HEK293 (cell line): ENCODE data around the gene JCAD.

Experiments used
- KLF7 ChIP-seq: fragments of 450-650 bp; formaldehyde crosslinking; IDR thresholded peaks from 2 replicates; pipeline ENCODE4 v1.5.1; 2016; ENCODE audit warnings: missing biosample characterization, missing genetic modification characterization, borderline replicate concordance
- SETDB1 ChIP-seq: IDR thresholded peaks from one replicate; pipeline ENCODE4 v1.6.1; 2017; ENCODE audit warnings: mild to moderate bottlenecking, low read length, moderate library complexity, mixed read lengths; ENCODE audit not compliant: insufficient read length
- ZNF214 ChIP-seq: fragments of 450-650 bp; formaldehyde crosslinking; IDR thresholded peaks from 2 replicates; pipeline ENCODE4 v1.5.1; 2017; ENCODE audit warnings: missing biosample characterization, mild to moderate bottlenecking, missing genetic modification characterization, borderline replicate concordance
- ZNF23 ChIP-seq: fragments of 450-650 bp; formaldehyde crosslinking; IDR thresholded peaks from 2 replicates; pipeline ENCODE4 v1.5.1; 2016; ENCODE audit warnings: missing biosample characterization, missing genetic modification characterization, borderline replicate concordance
- ZNF660 ChIP-seq: fragments of 450-650 bp; IDR thresholded peaks from 2 replicates; pipeline ENCODE4 v1.5.1; 2018; ENCODE audit warnings: missing biosample characterization, mild to moderate bottlenecking, missing genetic modification characterization
- ZNF76 ChIP-seq: fragments of 450-650 bp; formaldehyde crosslinking; IDR thresholded peaks from 2 replicates; pipeline ENCODE4; 2016; ENCODE audit warnings: low read depth, missing biosample characterization, missing genetic modification characterization, borderline replicate concordance
- TF ChIP-seq, protein P1 (sequence below): fragments of 450-650 bp; formaldehyde crosslinking; IDR thresholded peaks from 2 replicates; pipeline ENCODE4 v1.5.1; 2016; ENCODE audit warnings: missing biosample characterization, missing genetic modification characterization, low read depth
- TF ChIP-seq, protein P2 (sequence below): fragments of 450-650 bp; formaldehyde crosslinking; IDR thresholded peaks from 2 replicates; pipeline ENCODE4 v1.5.1; 2016; ENCODE audit warnings: missing biosample characterization, missing genetic modification characterization
- TF ChIP-seq, protein P3 (sequence below): fragments of 450-650 bp; formaldehyde crosslinking; IDR thresholded peaks from 2 replicates; pipeline ENCODE4 v1.5.1; 2016; ENCODE audit warnings: missing biosample characterization, missing genetic modification characterization

DNA sequence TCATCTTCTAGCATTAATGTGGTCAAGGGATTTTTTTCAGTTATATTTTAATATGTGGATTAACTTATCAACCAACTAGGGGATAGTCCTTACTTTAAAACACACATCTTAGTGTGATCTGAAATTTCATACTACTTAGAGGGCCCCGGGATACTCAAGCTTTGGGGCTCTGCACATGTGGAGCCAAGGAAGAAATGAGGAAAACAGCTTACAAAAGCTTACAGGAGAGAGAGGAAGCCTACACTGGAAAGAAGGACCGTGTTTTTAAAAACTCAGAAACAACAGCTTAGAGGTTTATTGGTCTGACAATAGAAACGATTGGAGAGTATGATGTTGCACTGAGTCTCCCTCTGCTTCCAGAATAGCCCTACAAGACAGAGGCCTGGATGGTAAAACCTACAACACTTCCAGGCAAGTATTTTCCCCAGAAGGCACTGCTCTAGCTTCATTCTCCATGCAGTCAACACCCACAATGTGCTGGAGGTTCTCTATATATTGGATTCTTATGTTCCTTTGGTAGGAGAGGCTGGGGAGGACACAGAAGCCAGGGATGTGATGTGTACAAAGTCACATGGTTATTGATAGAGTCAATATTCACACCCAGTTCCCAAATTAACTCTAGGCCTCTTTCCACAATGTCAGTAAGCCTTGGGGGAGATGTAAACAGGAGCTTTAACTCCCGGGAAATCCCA, 47.3 kb downstream of the JCAD start:
- TF ChIP-seq, protein P1, sequence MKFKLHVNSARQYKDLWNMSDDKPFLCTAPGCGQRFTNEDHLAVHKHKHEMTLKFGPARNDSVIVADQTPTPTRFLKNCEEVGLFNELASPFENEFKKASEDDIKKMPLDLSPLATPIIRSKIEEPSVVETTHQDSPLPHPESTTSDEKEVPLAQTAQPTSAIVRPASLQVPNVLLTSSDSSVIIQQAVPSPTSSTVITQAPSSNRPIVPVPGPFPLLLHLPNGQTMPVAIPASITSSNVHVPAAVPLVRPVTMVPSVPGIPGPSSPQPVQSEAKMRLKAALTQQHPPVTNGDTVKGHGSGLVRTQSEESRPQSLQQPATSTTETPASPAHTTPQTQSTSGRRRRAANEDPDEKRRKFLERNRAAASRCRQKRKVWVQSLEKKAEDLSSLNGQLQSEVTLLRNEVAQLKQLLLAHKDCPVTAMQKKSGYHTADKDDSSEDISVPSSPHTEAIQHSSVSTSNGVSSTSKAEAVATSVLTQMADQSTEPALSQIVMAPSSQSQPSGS (tag by site-specific recombination) = no peak
- TF ChIP-seq, protein P2, sequence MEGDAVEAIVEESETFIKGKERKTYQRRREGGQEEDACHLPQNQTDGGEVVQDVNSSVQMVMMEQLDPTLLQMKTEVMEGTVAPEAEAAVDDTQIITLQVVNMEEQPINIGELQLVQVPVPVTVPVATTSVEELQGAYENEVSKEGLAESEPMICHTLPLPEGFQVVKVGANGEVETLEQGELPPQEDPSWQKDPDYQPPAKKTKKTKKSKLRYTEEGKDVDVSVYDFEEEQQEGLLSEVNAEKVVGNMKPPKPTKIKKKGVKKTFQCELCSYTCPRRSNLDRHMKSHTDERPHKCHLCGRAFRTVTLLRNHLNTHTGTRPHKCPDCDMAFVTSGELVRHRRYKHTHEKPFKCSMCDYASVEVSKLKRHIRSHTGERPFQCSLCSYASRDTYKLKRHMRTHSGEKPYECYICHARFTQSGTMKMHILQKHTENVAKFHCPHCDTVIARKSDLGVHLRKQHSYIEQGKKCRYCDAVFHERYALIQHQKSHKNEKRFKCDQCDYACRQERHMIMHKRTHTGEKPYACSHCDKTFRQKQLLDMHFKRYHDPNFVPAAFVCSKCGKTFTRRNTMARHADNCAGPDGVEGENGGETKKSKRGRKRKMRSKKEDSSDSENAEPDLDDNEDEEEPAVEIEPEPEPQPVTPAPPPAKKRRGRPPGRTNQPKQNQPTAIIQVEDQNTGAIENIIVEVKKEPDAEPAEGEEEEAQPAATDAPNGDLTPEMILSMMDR (tag by site-specific recombination) = no peak
- no peak for TF ChIP-seq ZNF23
- TF ChIP-seq KLF7 (tag by site-specific recombination) = no peak
- TF ChIP-seq SETDB1 = no peak
- TF ChIP-seq ZNF76 (tag by site-specific recombination) = no peak
- TF ChIP-seq ZNF214 (tag by site-specific recombination) = no peak
- TF ChIP-seq ZNF660 (tag by site-specific recombination) = no peak
- TF ChIP-seq, protein P3, sequence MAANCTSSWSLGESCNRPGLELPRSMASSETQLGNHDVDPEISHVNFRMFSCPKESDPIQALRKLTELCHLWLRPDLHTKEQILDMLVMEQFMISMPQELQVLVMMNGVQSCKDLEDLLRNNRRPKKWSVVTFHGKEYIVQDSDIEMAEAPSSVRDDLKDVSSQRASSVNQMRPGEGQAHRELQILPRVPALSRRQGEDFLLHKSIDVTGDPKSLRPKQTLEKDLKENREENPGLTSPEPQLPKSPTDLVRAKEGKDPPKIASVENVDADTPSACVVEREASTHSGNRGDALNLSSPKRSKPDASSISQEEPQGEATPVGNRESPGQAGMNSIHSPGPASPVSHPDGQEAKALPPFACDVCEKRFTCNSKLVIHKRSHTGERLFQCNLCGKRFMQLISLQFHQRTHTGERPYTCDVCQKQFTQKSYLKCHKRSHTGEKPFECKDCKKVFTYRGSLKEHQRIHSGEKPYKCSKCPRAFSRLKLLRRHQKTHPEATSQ (tag by site-specific recombination) = no peak
